HepG2 (cell line): Measurements from ENCODE around the gene IFT88. TPM values are rescaled to one million over a fixed set of nuclear protein-coding genes. Genes with fewer than 3 reads are reported as not detected.

Experiments
- ARID5B ChIP-seq: IDR thresholded peaks from 2 replicates; pipeline ENCODE4 v1.4.0; 2020; ENCODE audit warnings: mild to moderate bottlenecking, missing genetic modification reagents
- FOXJ3 ChIP-seq: sonication (generic); formaldehyde crosslinking; IDR thresholded peaks from 2 replicates; pipeline ENCODE4 v1.4.0; 2020; ENCODE audit warnings: missing genetic modification reagents, mild to moderate bottlenecking, borderline replicate concordance
- HMG20A ChIP-seq: IDR thresholded peaks from 2 replicates; pipeline ENCODE4 v1.6.1; 2016; ENCODE audit warnings: borderline replicate concordance
- MED1 ChIP-seq: sonication (generic); formaldehyde crosslinking; IDR thresholded peaks from 2 replicates; pipeline ENCODE4 v1.4.0; 2020; ENCODE audit warnings: missing genetic modification reagents
- PATZ1 ChIP-seq: sonication (generic); formaldehyde crosslinking; IDR thresholded peaks from 2 replicates; pipeline ENCODE4 v1.4.0; 2020; ENCODE audit warnings: missing genetic modification reagents
- RBAK ChIP-seq: sonication (generic); formaldehyde crosslinking; IDR thresholded peaks from 2 replicates; pipeline ENCODE4 v1.5.1; 2020; ENCODE audit warnings: mild to moderate bottlenecking, missing genetic modification reagents
- SOX13 ChIP-seq, 3 experiments: fragments of 450-650 bp in 1 of 3; sonication (generic) in 1 of 3; formaldehyde crosslinking in 1 of 3; IDR thresholded peaks in 2 of 3; conservative IDR thresholded peaks in 1 of 3; 2 replicates each; pipeline versions ENCODE4 v1.5.0 to v1.6.1; 2016 to 2020; ENCODE audit warnings: antibody characterized with exemption in 1 of 3, mild to moderate bottlenecking in 1 of 3, missing compliant biosample characterization in 1 of 3, missing genetic modification reagents in 1 of 3, moderate library complexity in 1 of 3
- ZBTB40 ChIP-seq, 2 experiments: fragments of 450-650 bp in 1 of 2; sonication (generic) in 1 of 2; formaldehyde crosslinking in 1 of 2; IDR thresholded peaks; 2 replicates each; pipeline versions ENCODE4 v1.6.1 to v1.8.0; 2016 to 2022; ENCODE audit warnings: antibody characterized with exemption in 1 of 2, mild to moderate bottlenecking in 1 of 2, missing genetic modification reagents in 1 of 2
- ZNF3 ChIP-seq: IDR thresholded peaks from 2 replicates; pipeline ENCODE4 v1.7.0; 2017; ENCODE audit warnings: inconsistent platforms
- ZNF670 ChIP-seq: sonication (generic); formaldehyde crosslinking; IDR thresholded peaks from 2 replicates; pipeline ENCODE4 v1.8.0; 2022; ENCODE audit warnings: mild to moderate bottlenecking, missing genetic modification reagents, borderline replicate concordance
- ZNF792 ChIP-seq: IDR thresholded peaks from 2 replicates; pipeline ENCODE4 v1.6.1; 2016
- ZSCAN21 ChIP-seq: sonication (generic); formaldehyde crosslinking; IDR thresholded peaks from 2 replicates; pipeline ENCODE4 v1.8.0; 2022; ENCODE audit warnings: mild to moderate bottlenecking, missing genetic modification reagents, moderate library complexity, borderline replicate concordance
- polyA plus RNA-seq, 8 experiments: library from polyadenylated mRNA; depleted of rRNA in 3 of 8; stranded (reverse) in 7 of 8; unstranded in 1 of 8; fragments of >200 nt; fragmentation: Illumina TruSeq in 4 of 8; extraction: Trizol in 4 of 8; gene quantifications; 2 replicates each; pipeline versions ENCODE4 v1.2.1 to v1.2.3, GENCODE V29; 2011 to 2016; ENCODE audit warnings: low read depth in 4 of 8, missing spikeins in 1 of 8, mixed read lengths in 1 of 8; ENCODE audit not compliant: insufficient read depth in 1 of 8
- total RNA-seq, 5 experiments: library from RNA; depleted of rRNA; stranded (reverse); fragments of >200 nt; fragmentation: Illumina TruSeq; extraction: Trizol; gene quantifications; 2 replicates each; pipeline ENCODE4 v1.2.3, GENCODE V29; 2016; ENCODE audit warnings: low read depth in 1 of 5

IFT88 gene
- total and polyA plus RNA-seq, 2 of the 13 experiments (the other 11 are each of a cell fraction or from before 2014, with no cell fraction given) = 8.4 to 19.9 TPM

GRCh38 chr13:20553311-20553710 lies 13.6 kb upstream of the IFT88 start (continued):
- TF ChIP-seq ARID5B (peak; percentile 64), HMG20A (CRISPR knock-in tag) (peak; percentile 49; the same call in 1 of the 2 replicates), ZNF792 (CRISPR knock-in tag) (peak; percentile 48; the same call in 1 of the 2 replicates), ZNF3 (CRISPR knock-in tag) (peak; percentile 19; the same call in 1 of the 2 replicates), ZBTB40 (IDR thresholded peaks at IDR 0.05) (no peak), ZBTB40 (CRISPR knock-in tag; IDR thresholded peaks at IDR 0.05) (no peak), SOX13 (IDR thresholded peaks at IDR 0.05) (no peak), SOX13 (CRISPR knock-in tag; conservative IDR thresholded peaks at IDR 0.05 in 1 of 2, IDR thresholded peaks at IDR 0.05 in 1 of 2) (peak in 1 of 2 experiments; percentile 67; a peak in 2 of 4 replicates), RBAK (CRISPR knock-in tag) (peak; percentile 98), ZNF670 (CRISPR knock-in tag) (0 out of 2 replicates have a peak, but pooled peaks have one; percentile 40), FOXJ3 (CRISPR knock-in tag) (0 out of 2 replicates have a peak, but pooled peaks have one; percentile 80), PATZ1 (CRISPR knock-in tag) (0 out of 2 replicates have a peak, but pooled peaks have one; percentile 18), MED1 (peak; percentile 87), ZSCAN21 (no peak)
